GM23248 (cell line): ENCODE measurements around the gene RTP4.

Experiments
- EZH2 ChIP-seq: fragments of 200-600 bp; sonication (generic); IDR thresholded peaks from 2 replicates; pipeline ENCODE4 v1.6.1; 2018; ENCODE audit warnings: antibody characterized with exemption, mild to moderate bottlenecking; ENCODE audit not compliant: insufficient read depth, poor library complexity, severe bottlenecking
- EZH2phosphoT487 ChIP-seq: fragments of 200-600 bp; sonication (generic); IDR thresholded peaks from 2 replicates; pipeline ENCODE4 v1.6.1; 2018; ENCODE audit warnings: antibody characterized with exemption, moderate library complexity, mild to moderate bottlenecking, low read depth; ENCODE audit not compliant: insufficient read depth

GRCh38 chr3:187321766-187322165, 46.4 kb upstream of the RTP4 start:
- TF ChIP-seq EZH2 (no peak), EZH2phosphoT487 (no peak)
